PC-9 (cell line): ENCODE results near the gene CTNNA3. TPM values are rescaled to one million over a fixed set of nuclear protein-coding genes. Genes with fewer than 3 reads are reported as not detected.

Source experiments
- BruUV-seq: library from RNA; stranded (reverse); fragments of 400-500 nt; replicated peaks from 2 replicates; lab custom pipeline; 2021; lab: Mats Ljungman, UMichigan
- CTCF ChIA-PET: fragments of 300-600 bp; sonication (Branson Sonifier 250); formaldehyde crosslinking; loops from one replicate; lab custom pipeline; 2022; ENCODE audit warnings: antibody characterized with exemption; lab: Charles Lee
- POLR2A ChIA-PET: fragments of 300-600 bp; sonication (Branson Sonifier 250); formaldehyde crosslinking; loops from one replicate; lab custom pipeline; 2022; ENCODE audit warnings: antibody characterized with exemption; ENCODE audit not compliant: unreplicated experiment; lab: Charles Lee
- DNase-seq, 2 experiments: peaks; one replicate each; pipeline versions ENCODE4 v3.0.0 to v3.0.0-alpha.2; 2015 to 2022; ENCODE audit warnings: mixed read lengths in 1 of 2
- H2AFZ ChIP-seq: fragments of 200-600 bp; sonication (generic); 2 replicates; pipeline ENCODE4 v1.8.1; 2017; ENCODE audit warnings: antibody characterized with exemption
- H3F3A ChIP-seq: fragments of 200-600 bp; sonication (generic); 2 replicates; pipeline ENCODE4 v1.8.1; 2017; ENCODE audit warnings: antibody characterized with exemption, mild to moderate bottlenecking, low read depth; ENCODE audit not compliant: insufficient read depth
- H3K27ac ChIP-seq: fragments of 200-600 bp; sonication (generic); 2 replicates; pipeline ENCODE4 v1.6.1; 2016; ENCODE audit warnings: mixed run types
- H3K27me3 ChIP-seq: fragments of 200-600 bp; sonication (generic); 2 replicates; pipeline ENCODE4 v1.6.1; 2016; ENCODE audit warnings: low read depth, mixed run types; ENCODE audit not compliant: insufficient read depth
- H3K36me3 ChIP-seq: fragments of 200-600 bp; sonication (generic); 2 replicates; pipeline ENCODE4 v1.6.1; 2016; ENCODE audit warnings: low read depth, mixed run types
- H3K4me1 ChIP-seq: fragments of 200-600 bp; sonication (generic); replicated peaks from 2 replicates; pipeline ENCODE4 v1.6.1; 2016; ENCODE audit warnings: mixed run types; ENCODE audit not compliant: insufficient read depth
- H3K4me2 ChIP-seq: fragments of 200-600 bp; sonication (generic); 2 replicates; pipeline ENCODE4 v1.6.1; 2017; ENCODE audit warnings: mixed run types
- H3K4me3 ChIP-seq: fragments of 200-600 bp; sonication (generic); 2 replicates; pipeline ENCODE4 v1.6.1; 2016; ENCODE audit warnings: mixed run types
- H3K79me2 ChIP-seq: fragments of 200-600 bp; sonication (generic); 2 replicates; pipeline ENCODE4 v1.6.1; 2017; ENCODE audit warnings: low read depth, mixed run types
- H3K9me2 ChIP-seq: fragments of 200-600 bp; sonication (generic); 2 replicates; pipeline ENCODE4 v1.8.1; 2017; ENCODE audit warnings: mild to moderate bottlenecking; ENCODE audit not compliant: insufficient read depth
- H3K9me3 ChIP-seq: fragments of 200-600 bp; sonication (generic); 2 replicates; pipeline ENCODE4 v1.8.1; 2016; ENCODE audit warnings: low read depth; ENCODE audit not compliant: insufficient read depth
- H4K20me1 ChIP-seq: fragments of 200-600 bp; sonication (generic); 2 replicates; pipeline ENCODE4 v1.8.1; 2017; ENCODE audit not compliant: insufficient read depth
- EZH2 ChIP-seq: fragments of 200-600 bp; sonication (generic); IDR thresholded peaks from 2 replicates; pipeline ENCODE4 v1.8.0; 2017; ENCODE audit warnings: antibody characterized with exemption, low read depth
- intact Hi-C: fragments of 100-400 bp; cut with micrococcal nuclease; formaldehyde crosslinking; loops from one replicate; pipeline ENCODE4 v1.10.0; 2022; ENCODE audit not compliant: unreplicated experiment
- total RNA-seq: library from RNA; stranded (reverse); gene quantifications from 2 replicates; pipeline ENCODE4 v1.2.3, GENCODE V29; 2021
- TF ChIP-seq, protein P1 (sequence below): fragments of 200-600 bp; sonication (generic); conservative IDR thresholded peaks from 2 replicates; pipeline ENCODE4 v1.6.1; 2017; ENCODE audit warnings: mixed run types, antibody characterized with exemption, mild to moderate bottlenecking, moderate library complexity

Gene CTNNA3
- total RNA-seq, 1 experiment from 2014 or later, result not detected

DNA sequence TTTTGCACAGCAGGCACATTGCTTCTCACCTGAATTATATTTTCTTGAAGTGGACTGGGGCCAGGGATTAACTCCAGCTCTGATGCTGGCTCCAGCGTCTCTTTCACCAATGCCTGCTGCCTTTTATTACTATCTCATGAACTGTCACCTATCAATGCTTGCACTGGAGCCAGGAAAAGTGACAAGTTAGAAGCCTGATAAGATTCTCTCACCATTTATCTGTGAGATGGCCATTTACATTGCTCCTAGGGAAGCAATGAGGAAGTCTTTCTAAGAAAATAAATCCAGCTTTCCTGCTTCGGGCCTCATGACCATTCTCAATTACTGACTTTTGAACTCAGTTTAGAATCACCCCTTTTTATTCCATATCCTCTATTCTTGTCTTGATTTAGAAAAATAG, 818.6 kb downstream of the CTNNA3 start:
- Histone ChIP-seq H3K27me3 (no peaks in the 10 kb centered on the region), H3K9me2 (no peaks in the 10 kb centered on the region), H3K27ac (no peak overlapping the region), H3K36me3 (no peaks in the 10 kb centered on the region), H3K4me2 (no peak overlapping the region), H3K4me1 (no peaks in the 10 kb centered on the region), H2AFZ (no peak overlapping the region), H3K9me3 (no peaks in the 10 kb centered on the region), H3K79me2 (no peaks in the 10 kb centered on the region), H3K4me3 (no peak overlapping the region), H4K20me1 (no peaks in the 10 kb centered on the region), H3F3A (no peaks in the 10 kb centered on the region)
- no TSS peak for BruUV-seq
- DNase-seq, result no peak
- ChIA-PET CTCF (no interaction called here), POLR2A (no interaction called here)
- intact Hi-C loops, result no loop called here
- no peak for TF ChIP-seq EZH2

DNA sequence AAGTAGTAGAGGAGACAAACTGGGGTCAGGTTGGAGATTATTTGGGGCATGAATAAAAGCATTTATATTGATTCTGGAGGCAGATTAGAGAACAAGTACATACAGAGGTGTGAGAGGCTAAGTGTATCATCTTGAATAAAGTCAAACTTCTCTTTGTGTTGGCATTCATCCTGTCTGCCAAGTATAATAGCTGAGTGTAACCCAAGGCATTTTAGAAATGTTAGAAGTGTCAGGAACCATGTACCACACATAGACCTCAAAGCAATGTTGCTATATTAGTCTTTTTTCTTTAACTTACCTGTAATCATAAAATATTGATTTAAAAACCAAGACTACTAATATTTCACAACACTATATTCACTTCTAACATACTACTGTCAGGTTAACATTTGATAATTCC, 826.4 kb downstream of the CTNNA3 start:
- H3F3A ChIP-seq, result no peaks in the 10 kb centered on the region
- DNase-seq, result no peak
- intact Hi-C loops, result no loop called here
- no peak overlapping the region for H3K4me2 ChIP-seq
- H4K20me1 ChIP-seq, result no peaks in the 10 kb centered on the region
- H3K27ac ChIP-seq, result no peak overlapping the region
- POLR2A ChIA-PET, result no interaction called here
- no peak overlapping the region for H3K4me3 ChIP-seq
- TF ChIP-seq, protein P1, sequence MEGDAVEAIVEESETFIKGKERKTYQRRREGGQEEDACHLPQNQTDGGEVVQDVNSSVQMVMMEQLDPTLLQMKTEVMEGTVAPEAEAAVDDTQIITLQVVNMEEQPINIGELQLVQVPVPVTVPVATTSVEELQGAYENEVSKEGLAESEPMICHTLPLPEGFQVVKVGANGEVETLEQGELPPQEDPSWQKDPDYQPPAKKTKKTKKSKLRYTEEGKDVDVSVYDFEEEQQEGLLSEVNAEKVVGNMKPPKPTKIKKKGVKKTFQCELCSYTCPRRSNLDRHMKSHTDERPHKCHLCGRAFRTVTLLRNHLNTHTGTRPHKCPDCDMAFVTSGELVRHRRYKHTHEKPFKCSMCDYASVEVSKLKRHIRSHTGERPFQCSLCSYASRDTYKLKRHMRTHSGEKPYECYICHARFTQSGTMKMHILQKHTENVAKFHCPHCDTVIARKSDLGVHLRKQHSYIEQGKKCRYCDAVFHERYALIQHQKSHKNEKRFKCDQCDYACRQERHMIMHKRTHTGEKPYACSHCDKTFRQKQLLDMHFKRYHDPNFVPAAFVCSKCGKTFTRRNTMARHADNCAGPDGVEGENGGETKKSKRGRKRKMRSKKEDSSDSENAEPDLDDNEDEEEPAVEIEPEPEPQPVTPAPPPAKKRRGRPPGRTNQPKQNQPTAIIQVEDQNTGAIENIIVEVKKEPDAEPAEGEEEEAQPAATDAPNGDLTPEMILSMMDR, result no peak
- TF ChIP-seq EZH2, result no peak
- H3K9me3 ChIP-seq, result no peaks in the 10 kb centered on the region
- no TSS peak for BruUV-seq
- no peaks in the 10 kb centered on the region for H3K79me2 ChIP-seq
- CTCF ChIA-PET, result no interaction called here
- H2AFZ ChIP-seq, result no peak overlapping the region
- H3K36me3 ChIP-seq, result no peaks in the 10 kb centered on the region
- no peaks in the 10 kb centered on the region for H3K9me2 ChIP-seq
- H3K27me3 ChIP-seq, result no peaks in the 10 kb centered on the region
- H3K4me1 ChIP-seq, result no peaks in the 10 kb centered on the region

DNA sequence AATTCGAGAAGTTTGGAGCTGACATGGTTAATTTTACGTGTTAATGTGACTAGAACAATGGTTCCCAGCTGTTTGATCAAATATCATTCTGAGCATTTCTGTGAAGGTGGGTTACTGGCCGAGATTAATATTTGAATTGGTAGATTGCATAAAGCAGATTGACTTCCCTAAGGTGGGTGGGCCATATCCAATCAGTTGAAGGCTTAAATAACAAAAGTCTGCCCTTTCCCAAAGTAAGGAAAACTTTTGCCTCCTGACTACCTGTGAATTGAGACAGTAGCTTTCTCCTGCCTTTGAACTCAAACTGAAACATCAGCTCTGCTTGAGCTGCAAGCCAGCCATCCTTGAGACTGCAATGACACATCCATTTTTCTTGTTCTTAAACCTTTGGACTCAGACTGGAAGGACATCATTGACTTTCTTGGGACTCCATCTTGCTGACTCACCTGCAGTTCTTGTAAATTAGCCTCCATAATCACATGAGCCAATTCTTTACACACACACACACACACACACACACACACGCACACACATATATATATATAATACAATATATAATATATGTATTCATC, 833.2 kb downstream of the CTNNA3 start:
- DNase-seq, result no peak
- Histone ChIP-seq H3K9me2 (no peaks in the 10 kb centered on the region), H3F3A (no peaks in the 10 kb centered on the region), H3K27ac (no peak overlapping the region), H3K4me3 (no peak overlapping the region), H4K20me1 (no peaks in the 10 kb centered on the region; the same call in 1 of the 2 replicates), H3K4me1 (no peaks in the 10 kb centered on the region), H3K79me2 (no peaks in the 10 kb centered on the region), H3K4me2 (no peak overlapping the region), H3K27me3 (no peaks in the 10 kb centered on the region), H3K36me3 (no peaks in the 10 kb centered on the region), H3K9me3 (no peaks in the 10 kb centered on the region), H2AFZ (no peak overlapping the region)
- ChIA-PET POLR2A (no interaction called here), CTCF (no interaction called here)
- no TSS peak for BruUV-seq
- intact Hi-C loops, result no loop called here
- TF ChIP-seq, protein P1, result no peak
- no peak for TF ChIP-seq EZH2

DNA sequence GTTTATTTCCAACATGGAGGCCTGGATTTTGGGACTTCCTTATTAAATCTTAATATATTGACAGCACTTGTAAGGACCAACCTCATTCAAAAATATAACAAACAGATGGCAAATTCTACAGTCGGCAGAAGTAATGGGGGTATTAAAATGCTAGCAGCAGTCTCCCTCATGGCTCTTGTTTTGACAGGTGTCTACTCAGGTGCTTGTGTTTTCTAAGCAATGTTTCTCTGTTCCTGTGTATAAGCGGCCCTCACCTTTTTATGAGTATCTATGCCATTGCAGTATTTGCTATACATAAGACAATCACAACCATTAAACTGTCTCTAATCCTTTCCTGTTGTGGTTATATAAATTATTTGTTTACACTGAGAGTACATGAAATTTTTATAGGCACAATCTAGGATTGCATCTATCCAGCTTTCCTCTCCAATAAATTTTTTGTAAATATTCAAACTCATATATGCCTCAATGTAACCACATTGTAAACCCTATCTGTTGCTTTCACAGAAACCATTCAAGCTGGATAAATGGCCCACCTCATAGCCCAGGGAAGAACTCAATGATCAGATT, 835.5 kb downstream of the CTNNA3 start:
- Histone ChIP-seq H3K9me2 (no peaks in the 10 kb centered on the region), H3F3A (no peaks in the 10 kb centered on the region), H3K4me1 (no peaks in the 10 kb centered on the region), H3K9me3 (no peaks in the 10 kb centered on the region), H3K79me2 (no peaks in the 10 kb centered on the region), H4K20me1 (no peaks in the 10 kb centered on the region; the same call in 1 of the 2 replicates), H3K4me2 (no peak overlapping the region), H3K36me3 (no peaks in the 10 kb centered on the region), H3K4me3 (no peak overlapping the region), H2AFZ (no peak overlapping the region), H3K27me3 (no peaks in the 10 kb centered on the region), H3K27ac (no peak overlapping the region)
- intact Hi-C loops, result no loop called here
- no peak for DNase-seq
- ChIA-PET CTCF (no interaction called here), POLR2A (no interaction called here)
- TF ChIP-seq EZH2, result no peak
- TF ChIP-seq, protein P1, result no peak
- no TSS peak for BruUV-seq
